ENCODE measurements around the gene PROZ. TPM values are rescaled to one million over a fixed set of nuclear protein-coding genes. Genes with fewer than 3 reads are reported as not detected.

Gene PROZ
- total RNA-seq, 1 donor from 2014 or later: not detected

- Mint-ChIP-seq H3K9me3 (ENCODE audit: low read depth) (no peaks in the 10 kb centered on the region), H3K27ac (no peak overlapping the region), H3K27me3 (no peaks in the 10 kb centered on the region), H3K4me1 (ENCODE audit: low read depth) (no peaks in the 10 kb centered on the region), H3K36me3 (ENCODE audit: insufficient read depth) (peaks cover 25% of the 10 kb centered on the region), H3K4me3 (ENCODE audit: low read depth) (no peak overlapping the region)
- no peak for DNase-seq (ENCODE audit: low spot score, unreplicated experiment)
- no peak for TF ChIP-seq CTCF (IDR thresholded peaks at IDR 0.05; ENCODE audit: unreplicated experiment)
Measured at GRCh38 chr13:113183450-113184129, 25.1 kb downstream of the PROZ start.

- H3K4me1 Mint-ChIP-seq (ENCODE audit: low read depth): no peaks in the 10 kb centered on the region
- no peak for TF ChIP-seq CTCF (IDR thresholded peaks at IDR 0.05; ENCODE audit: unreplicated experiment)
- no peaks in the 10 kb centered on the region for H3K9me3 Mint-ChIP-seq (ENCODE audit: low read depth)
- H3K36me3 Mint-ChIP-seq (ENCODE audit: insufficient read depth): peaks cover 23% of the 10 kb centered on the region
- DNase-seq (ENCODE audit: low spot score, unreplicated experiment): no peak
- H3K4me3 Mint-ChIP-seq (ENCODE audit: low read depth): no peak overlapping the region
- no peak overlapping the region for H3K27ac Mint-ChIP-seq
- no peaks in the 10 kb centered on the region for H3K27me3 Mint-ChIP-seq
Measured at GRCh38 chr13:113184568-113185440, 26.4 kb downstream of the PROZ start.

GRCh38 chr13:113186061-113186900 is 27.8 kb downstream of the PROZ start:
- Mint-ChIP-seq H3K27me3 (no peaks in the 10 kb centered on the region), H3K4me3 (ENCODE audit: low read depth) (no peak overlapping the region), H3K27ac (no peak overlapping the region), H3K36me3 (ENCODE audit: insufficient read depth) (peaks cover 20% of the 10 kb centered on the region), H3K4me1 (ENCODE audit: low read depth) (no peaks in the 10 kb centered on the region), H3K9me3 (ENCODE audit: low read depth) (no peaks in the 10 kb centered on the region)
- TF ChIP-seq CTCF (IDR thresholded peaks at IDR 0.05; ENCODE audit: unreplicated experiment): no peak
- no peak for DNase-seq (ENCODE audit: low spot score, unreplicated experiment)

- Mint-ChIP-seq H3K36me3 (ENCODE audit: insufficient read depth) (peaks cover 17% of the 10 kb centered on the region), H3K4me3 (ENCODE audit: low read depth) (no peak overlapping the region), H3K27ac (no peak overlapping the region), H3K4me1 (ENCODE audit: low read depth) (no peaks in the 10 kb centered on the region), H3K27me3 (no peaks in the 10 kb centered on the region), H3K9me3 (ENCODE audit: low read depth) (no peaks in the 10 kb centered on the region)
- TF ChIP-seq CTCF (IDR thresholded peaks at IDR 0.05; ENCODE audit: unreplicated experiment): no peak
- no peak for DNase-seq (ENCODE audit: low spot score, unreplicated experiment)
Measured at GRCh38 chr13:113187263-113187669, 28.8 kb downstream of the PROZ start.
